K562 (cell line): Measurements from ENCODE around the gene ELP5. TPM values are rescaled to one million over a fixed set of nuclear protein-coding genes. Genes with fewer than 3 reads are reported as not detected.

Experiments
- ARID4B ChIP-seq: sonication (generic); formaldehyde crosslinking; IDR thresholded peaks from 2 replicates; pipeline ENCODE4 v1.8.0; 2022; ENCODE audit warnings: mild to moderate bottlenecking, missing genetic modification reagents
- CLOCK ChIP-seq: fragments of 250-450 bp; sonication (Bioruptor Pico); IDR thresholded peaks from 2 replicates; pipeline ENCODE4 v1.4.0; 2020; ENCODE audit warnings: mild to moderate bottlenecking, moderate library complexity, borderline replicate concordance
- HDAC6 ChIP-seq: IDR thresholded peaks from 2 replicates; pipeline ENCODE4 v1.6.1; 2012; ENCODE audit warnings: low read depth, mild to moderate bottlenecking, control low read depth, inconsistent platforms, low read length, moderate library complexity
- NFRKB ChIP-seq: fragments of 450-650 bp; IDR thresholded peaks from 2 replicates; pipeline ENCODE4 v1.6.1; 2016; ENCODE audit warnings: low read depth
- PHF20 ChIP-seq: fragments of 450-650 bp; IDR thresholded peaks from 2 replicates; pipeline ENCODE4 v1.6.1; 2018; ENCODE audit not compliant: partially characterized antibody
- RNF2 ChIP-seq: sonication (generic); IDR thresholded peaks from 2 replicates; pipeline ENCODE4 v1.6.1; 2016
- ZNF609 ChIP-seq: sonication (generic); formaldehyde crosslinking; IDR thresholded peaks from 2 replicates; pipeline ENCODE4 v1.8.1; 2023; ENCODE audit warnings: missing genetic modification reagents, mild to moderate bottlenecking, borderline replicate concordance
- polyA plus RNA-seq, 8 experiments: library from polyadenylated mRNA; depleted of rRNA in 4 of 8; stranded (reverse) in 5 of 8; unstranded in 3 of 8; fragments of >200 nt; fragmentation: Nextera tagmentation in 2 of 8; fragmentation: Illumina TruSeq in 1 of 8; extraction: Ambion mirVana in 2 of 8; extraction: Trizol in 1 of 8; gene quantifications; 2 replicates each; pipeline versions ENCODE4 v1.2.1 to v1.2.3, GENCODE V29; 2011 to 2014; ENCODE audit warnings: inconsistent platforms in 1 of 8, missing spikeins in 1 of 8
- total RNA-seq, 7 experiments: library from RNA; depleted of rRNA in 6 of 7; stranded (reverse); fragments of >200 nt in 6 of 7; fragmentation: Illumina TruSeq in 2 of 7; extraction: Trizol in 2 of 7; gene quantifications; 2 replicates each; pipeline versions ENCODE4 v1.2.1 to v1.2.3, GENCODE V29; 2011 to 2021; ENCODE audit warnings: low replicate concordance in 1 of 7

Gene ELP5
- total and polyA plus RNA-seq, 9 of the 15 experiments (the other 6 are each of a cell fraction or from before 2014, with no cell fraction given): 25.7 to 77.9 (median 52.9) TPM

GRCh38 chr17:7242717-7243452 lies 9.1 kb upstream of the ELP5 start (continued):
- peak; percentile 84 for TF ChIP-seq ARID4B (CRISPR knock-in tag)
- TF ChIP-seq ZNF609 (CRISPR knock-in tag): no peak
- no peak for TF ChIP-seq HDAC6
- TF ChIP-seq NFRKB: peak; percentile 84
- TF ChIP-seq PHF20: peak; percentile 88
- TF ChIP-seq CLOCK (CRISPR knock-in tag): no peak
- TF ChIP-seq RNF2: no peak
